K562 (cell line): ENCODE measurements around the gene GMPR. TPM values are rescaled to one million over a fixed set of nuclear protein-coding genes. Genes with fewer than 3 reads are reported as not detected.

Source experiments
- BCOR ChIP-seq: fragments of 450-650 bp; IDR thresholded peaks from 2 replicates; pipeline ENCODE4 v1.6.1; 2016
- CHD4 ChIP-seq: fragments of 200-600 bp; sonication (generic); IDR thresholded peaks from 3 replicates; pipeline ENCODE4 v1.6.1; 2012; ENCODE audit warnings: low read depth, mild to moderate bottlenecking, mixed read lengths, low read length, inconsistent platforms; ENCODE audit not compliant: insufficient read depth, insufficient replicate concordance, poor library complexity, severe bottlenecking
- EP300 ChIP-seq: IDR thresholded peaks from 2 replicates; pipeline ENCODE4 v1.6.1; 2012; ENCODE audit warnings: low read length, improper control_type of control experiment
- FOSL1 ChIP-seq: fragments of 200-800 bp; sonication (Bioruptor generic); conservative IDR thresholded peaks from 2 replicates; pipeline ENCODE4 v1.6.1; 2016; ENCODE audit warnings: missing genetic modification characterization, missing compliant biosample characterization
- HDAC3 ChIP-seq: fragments of 450-650 bp; IDR thresholded peaks from 2 replicates; pipeline ENCODE4 v1.6.1; 2018; ENCODE audit warnings: borderline replicate concordance, mild to moderate bottlenecking, moderate library complexity; ENCODE audit not compliant: partially characterized antibody
- JUNB ChIP-seq: fragments of 450-650 bp; formaldehyde crosslinking; conservative IDR thresholded peaks from 2 replicates; pipeline ENCODE4 v1.4.0; 2020; ENCODE audit warnings: mild to moderate bottlenecking
- JUND ChIP-seq, 2 experiments: IDR thresholded peaks; 2 replicates in 1 of 2; 3 replicates in 1 of 2; pipeline ENCODE4 v1.6.1; 2011; ENCODE audit warnings: borderline replicate concordance in 2 of 2, low read depth in 2 of 2, low read length in 2 of 2, improper control_type of control experiment in 1 of 2, missing biosample characterization in 1 of 2, missing genetic modification characterization in 1 of 2, missing genetic modification reagents in 1 of 2
- KLF1 ChIP-seq: fragments of 450-650 bp; IDR thresholded peaks from 2 replicates; pipeline ENCODE4 v1.6.1; 2016; ENCODE audit warnings: missing genetic modification characterization, missing compliant biosample characterization
- MNT ChIP-seq, 2 experiments: fragments of 450-650 bp; conservative IDR thresholded peaks; 2 replicates each; pipeline ENCODE4 v1.6.1; 2017; ENCODE audit warnings: mild to moderate bottlenecking in 2 of 2, moderate library complexity in 2 of 2
- MTF1 ChIP-seq: fragments of 250-450 bp; sonication (Bioruptor Pico); IDR thresholded peaks from 2 replicates; pipeline ENCODE4 v1.9.0; 2021; ENCODE audit warnings: moderate library complexity, mild to moderate bottlenecking, inconsistent platforms, borderline replicate concordance
- PHB ChIP-seq: fragments of 250-450 bp; sonication (Bioruptor Pico); IDR thresholded peaks from 2 replicates; pipeline ENCODE4 v1.5.0; 2021
- PHF20 ChIP-seq: fragments of 450-650 bp; IDR thresholded peaks from 2 replicates; pipeline ENCODE4 v1.6.1; 2018; ENCODE audit not compliant: partially characterized antibody
- RAD51 ChIP-seq: fragments of 450-650 bp; IDR thresholded peaks from 2 replicates; pipeline ENCODE4 v1.7.1; 2016; ENCODE audit warnings: low read depth, mild to moderate bottlenecking, borderline replicate concordance
- RBM25 ChIP-seq: fragments of 200-400 bp; formaldehyde crosslinking; IDR thresholded peaks from 2 replicates; pipeline ENCODE4 v1.6.1; 2018; ENCODE audit warnings: low read length, low read depth, moderate library complexity; ENCODE audit not compliant: severe bottlenecking
- RBM39 ChIP-seq: fragments of 200-400 bp; formaldehyde crosslinking; optimal IDR thresholded peaks from 2 replicates; pipeline ENCODE3; 2018; ENCODE audit warnings: low read depth, low read length
- RFX5 ChIP-seq: IDR thresholded peaks from 2 replicates; pipeline ENCODE4 v1.6.1; 2011; ENCODE audit warnings: low read depth, mild to moderate bottlenecking, improper control_type of control experiment, low read length
- RNF2 ChIP-seq: sonication (generic); IDR thresholded peaks from 2 replicates; pipeline ENCODE4 v1.6.1; 2016
- SP1 ChIP-seq: sonication (generic); formaldehyde crosslinking; IDR thresholded peaks from 2 replicates; pipeline ENCODE4 v1.8.1; 2022; ENCODE audit warnings: mild to moderate bottlenecking, missing genetic modification reagents
- TCF15 ChIP-seq: fragments of 250-450 bp; sonication (Bioruptor Pico); IDR thresholded peaks from 2 replicates; pipeline ENCODE4 v1.8.0; 2022; ENCODE audit warnings: moderate library complexity, mild to moderate bottlenecking, inconsistent platforms
- TRIM28 ChIP-seq: fragments of 450-650 bp; IDR thresholded peaks from 2 replicates; pipeline ENCODE4 v1.6.1; 2017
- ZNF239 ChIP-seq: fragments of 250-450 bp; sonication (Bioruptor Pico); IDR thresholded peaks from 2 replicates; pipeline ENCODE4 v1.4.0; 2020; ENCODE audit warnings: mild to moderate bottlenecking
- polyA plus RNA-seq, 8 experiments: library from polyadenylated mRNA; depleted of rRNA in 4 of 8; stranded (reverse) in 5 of 8; unstranded in 3 of 8; fragments of >200 nt; fragmentation: Nextera tagmentation in 2 of 8; fragmentation: Illumina TruSeq in 1 of 8; extraction: Ambion mirVana in 2 of 8; extraction: Trizol in 1 of 8; gene quantifications; 2 replicates each; pipeline versions ENCODE4 v1.2.1 to v1.2.3, GENCODE V29; 2011 to 2014; ENCODE audit warnings: inconsistent platforms in 1 of 8, missing spikeins in 1 of 8
- total RNA-seq, 7 experiments: library from RNA; depleted of rRNA in 6 of 7; stranded (reverse); fragments of >200 nt in 6 of 7; fragmentation: Illumina TruSeq in 2 of 7; extraction: Trizol in 2 of 7; gene quantifications; 2 replicates each; pipeline versions ENCODE4 v1.2.1 to v1.2.3, GENCODE V29; 2011 to 2021; ENCODE audit warnings: low replicate concordance in 1 of 7
- TF ChIP-seq, protein P1 (sequence below): fragments of 200-800 bp; sonication (Bioruptor generic); IDR thresholded peaks from 2 replicates; pipeline ENCODE4 v1.6.1; 2017; ENCODE audit warnings: missing genetic modification characterization, missing compliant biosample characterization
- TF ChIP-seq, protein P2 (sequence below): IDR thresholded peaks from 2 replicates; pipeline ENCODE4 v1.6.1; 2011; ENCODE audit not compliant: insufficient read length; ENCODE audit errors: extremely low read depth
- TF ChIP-seq, protein P3 (sequence below), 2 experiments: fragments of 200-800 bp in 1 of 2; sonication (Bioruptor generic) in 1 of 2; sonication (generic) in 1 of 2; formaldehyde crosslinking in 1 of 2; IDR thresholded peaks in 1 of 2; conservative IDR thresholded peaks in 1 of 2; 2 replicates each; pipeline versions ENCODE4 v1.5.0 to v1.6.1; 2016 to 2020; ENCODE audit warnings: missing compliant biosample characterization in 1 of 2, missing genetic modification characterization in 1 of 2, missing genetic modification reagents in 1 of 2

GMPR gene
- total and polyA plus RNA-seq, 9 of the 15 experiments (the other 6 are each of a cell fraction or from before 2014, with no cell fraction given), result 34.6 to 83.7 (median 49.8) TPM

- no peak for TF ChIP-seq ZNF239 (CRISPR knock-in tag)
- TF ChIP-seq RBM25, result no peak
- no peak for TF ChIP-seq MTF1 (CRISPR knock-in tag)
- no peak for TF ChIP-seq RFX5
- peak; percentile 39; the same call in 1 of the 2 replicates for TF ChIP-seq FOSL1 (tag)
- 0 out of 2 replicates have a peak, but pooled peaks have one; percentile 29 for TF ChIP-seq RAD51
- 0 out of 4 replicates have a peak, but pooled peaks of 1 of the 2 experiments have one; percentile 21 for TF ChIP-seq MNT (conservative IDR thresholded peaks at IDR 0.05)
- no peak for TF ChIP-seq PHF20
- TF ChIP-seq, protein P1, sequence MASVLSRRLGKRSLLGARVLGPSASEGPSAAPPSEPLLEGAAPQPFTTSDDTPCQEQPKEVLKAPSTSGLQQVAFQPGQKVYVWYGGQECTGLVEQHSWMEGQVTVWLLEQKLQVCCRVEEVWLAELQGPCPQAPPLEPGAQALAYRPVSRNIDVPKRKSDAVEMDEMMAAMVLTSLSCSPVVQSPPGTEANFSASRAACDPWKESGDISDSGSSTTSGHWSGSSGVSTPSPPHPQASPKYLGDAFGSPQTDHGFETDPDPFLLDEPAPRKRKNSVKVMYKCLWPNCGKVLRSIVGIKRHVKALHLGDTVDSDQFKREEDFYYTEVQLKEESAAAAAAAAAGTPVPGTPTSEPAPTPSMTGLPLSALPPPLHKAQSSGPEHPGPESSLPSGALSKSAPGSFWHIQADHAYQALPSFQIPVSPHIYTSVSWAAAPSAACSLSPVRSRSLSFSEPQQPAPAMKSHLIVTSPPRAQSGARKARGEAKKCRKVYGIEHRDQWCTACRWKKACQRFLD (CRISPR knock-in tag), result no peak
- no peak for TF ChIP-seq JUND (IDR thresholded peaks at IDR 0.05; ENCODE audit: borderline replicate concordance, low read depth, low read length)
- peak; percentile 16; the same call in 1 of the 3 replicates for TF ChIP-seq JUND (tag; IDR thresholded peaks at IDR 0.05; ENCODE audit: borderline replicate concordance, low read depth, low read length)
- TF ChIP-seq BCOR, result no peak
- TF ChIP-seq SP1 (CRISPR knock-in tag), result no peak
- TF ChIP-seq, protein P2, sequence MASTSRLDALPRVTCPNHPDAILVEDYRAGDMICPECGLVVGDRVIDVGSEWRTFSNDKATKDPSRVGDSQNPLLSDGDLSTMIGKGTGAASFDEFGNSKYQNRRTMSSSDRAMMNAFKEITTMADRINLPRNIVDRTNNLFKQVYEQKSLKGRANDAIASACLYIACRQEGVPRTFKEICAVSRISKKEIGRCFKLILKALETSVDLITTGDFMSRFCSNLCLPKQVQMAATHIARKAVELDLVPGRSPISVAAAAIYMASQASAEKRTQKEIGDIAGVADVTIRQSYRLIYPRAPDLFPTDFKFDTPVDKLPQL, result no peak
- TF ChIP-seq, protein P3, sequence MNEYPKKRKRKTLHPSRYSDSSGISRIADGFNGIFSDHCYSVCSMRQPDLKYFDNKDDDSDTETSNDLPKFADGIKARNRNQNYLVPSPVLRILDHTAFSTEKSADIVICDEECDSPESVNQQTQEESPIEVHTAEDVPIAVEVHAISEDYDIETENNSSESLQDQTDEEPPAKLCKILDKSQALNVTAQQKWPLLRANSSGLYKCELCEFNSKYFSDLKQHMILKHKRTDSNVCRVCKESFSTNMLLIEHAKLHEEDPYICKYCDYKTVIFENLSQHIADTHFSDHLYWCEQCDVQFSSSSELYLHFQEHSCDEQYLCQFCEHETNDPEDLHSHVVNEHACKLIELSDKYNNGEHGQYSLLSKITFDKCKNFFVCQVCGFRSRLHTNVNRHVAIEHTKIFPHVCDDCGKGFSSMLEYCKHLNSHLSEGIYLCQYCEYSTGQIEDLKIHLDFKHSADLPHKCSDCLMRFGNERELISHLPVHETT (CRISPR knock-in tag; conservative IDR thresholded peaks at IDR 0.05 in 1 of 2, IDR thresholded peaks at IDR 0.05 in 1 of 2), result 0 out of 4 replicates have a peak, but pooled peaks of 1 of the 2 experiments have one; percentile 27
- no peak for TF ChIP-seq PHB (CRISPR knock-in tag)
- TF ChIP-seq TRIM28, result no peak
- no peak for TF ChIP-seq KLF1
- no peak for TF ChIP-seq TCF15 (CRISPR knock-in tag)
- no peak for TF ChIP-seq JUNB (CRISPR knock-in tag)
- TF ChIP-seq HDAC3, result no peak
- TF ChIP-seq RBM39, result no peak
- TF ChIP-seq RNF2, result no peak
- no peak for TF ChIP-seq CHD4
- peak; percentile 21; the same call in 1 of the 2 replicates for TF ChIP-seq EP300
Measured at GRCh38 chr6:16241321-16241689, 2.9 kb downstream of the GMPR start (continued).
